Heart right ventricle (tissue), 16 donors: ENCODE data around the gene CUTC. TPM values are rescaled to one million over a fixed set of nuclear protein-coding genes. Genes with fewer than 3 reads are reported as not detected.
"Not testable (repeated sequence)": the region's sequence is repeated elsewhere in the genome, so short reads cannot be mapped to it uniquely, and the experiment has no call there.

ENCODE experiments used
- ATAC-seq, 8 donors: fragments of 200-7000 bp; cut with Tn5 transposase; one replicate each; pipeline ENCODE4 v1.9.1; 2020; ENCODE audit warnings: mild to moderate bottlenecking in 8 of 8, moderate library complexity in 8 of 8, moderate number of reproducible peaks in 1 of 8
- DNase-seq, 2 donors: peaks; one replicate each; pipeline ENCODE4 v3.0.0-alpha.2; 2020
- H3K27ac ChIP-seq, 10 donors: fragments of 200-600 bp; sonication (generic) in 2 of 10; one replicate each; pipeline versions ENCODE4 v1.5.0 to v1.8.0; 2020 to 2022; ENCODE audit warnings: mild to moderate bottlenecking in 3 of 10
- H3K27me3 ChIP-seq, 7 donors: fragments of 200-600 bp; one replicate each; pipeline ENCODE4 v1.8.0; 2021 to 2022; ENCODE audit warnings: mild to moderate bottlenecking in 2 of 7
- H3K36me3 ChIP-seq, 9 donors: fragments of 200-600 bp; sonication (generic) in 1 of 9; one replicate each; pipeline versions ENCODE4 v1.5.0 to v1.8.0; 2020 to 2022; ENCODE audit warnings: mild to moderate bottlenecking in 2 of 9
- H3K4me1 ChIP-seq, 9 donors: fragments of 200-600 bp; sonication (generic) in 1 of 9; one replicate each; pipeline versions ENCODE4 v1.5.0 to v1.8.0; 2020 to 2022; ENCODE audit warnings: mild to moderate bottlenecking in 4 of 9
- H3K4me3 ChIP-seq, 10 donors: fragments of 200-600 bp; sonication (generic) in 2 of 10; one replicate each; pipeline versions ENCODE4 v1.5.0 to v1.8.0; 2020 to 2022; ENCODE audit warnings: mild to moderate bottlenecking in 7 of 10, moderate library complexity in 2 of 10
- H3K9me3 ChIP-seq, 11 donors: fragments of 200-600 bp in 10 of 11; sonication (generic) in 2 of 11; one replicate each; pipeline versions ENCODE4 v1.5.0 to v1.8.0; 2013 to 2022; ENCODE audit warnings: mild to moderate bottlenecking in 2 of 11, control low read depth in 1 of 11, moderate library complexity in 1 of 11
- CTCF ChIP-seq, 9 donors: fragments of 200-600 bp; sonication (generic) in 2 of 9; IDR thresholded peaks; one replicate each; pipeline versions ENCODE4 v1.5.0 to v1.8.0; 2021 to 2022; ENCODE audit warnings: antibody characterized with exemption in 9 of 9, mild to moderate bottlenecking in 5 of 9, moderate library complexity in 1 of 9
- WGBS, 2 donors: extraction: QIAGEN DNeasy Blood & Tissue Kit; methylation state at CpG; one replicate each; pipeline ENCODE4 v1.1.7; 2013; ENCODE audit warnings: inconsistent platforms in 1 of 2; 5-methylcytosine and 5-hydroxymethylcytosine counted together
- intact Hi-C, 10 donors: fragments of 100-400 bp; cut with DNase I; formaldehyde crosslinking; loops; one replicate each; pipeline versions ENCODE4 v1.11.1 to v1.14.2; 2022
- polyA plus RNA-seq, 2 donors: library from polyadenylated mRNA; stranded (reverse); fragments of 200-250 nt; gene quantifications; one replicate each; pipeline ENCODE4 v1.2.3, GENCODE V29; 2013
- total RNA-seq, 10 donors: library from RNA; stranded (reverse); fragmentation: NEBNext Ultra II Directional in 3 of 10; extraction: Animal tissue kit (Norgen Biotek cat#: 25700) in 3 of 10; gene quantifications; one replicate each; pipeline versions ENCODE4 v1.2.1 to v1.2.4, GENCODE V29; 2021 to 2023
- donor health status: Arrhythmogenic right ventricular cardiomyopathy.
- donor health status: ischemic (EF 13 %, LVEDD 7.1; RV severe dilation, severe dysfunction).
- donor health status: healthy with polysubstance abuse.
- donor health status: DM: no; HTN: yes; CAD: no.
- donor health status: DM: no; HTN: no; CAD: no.
- donor health status: ischemic (EF 25% LVEDD 6.9; RV normal size, moderate dysfunction).
- donor health status: ischemic (EF 25% LVEDD 5.7; RV mildly dilated, moderate dysfunction).
- donor health status: healthy.
- donor health status: DM: yes; HTN: yes; CAD: no.
- donor health status: Ischemic cardiomyopathy.
- donor health status: ischemic (EF 35%, LVEDD 5.7; RV mildly dilated, moderate dysfunction).
- donor health status: nonischemic (EF 11% LVEDD 7.7; RV severe dilation, severe dysfunction).
- donor health status: DM: yes; HTN: yes; CAD: no.
- donor health status: PGD.
- donor health status: ischemic (EF 29% LVEDD 5.4; RV normal size, mild dysfunction).
- donor health status: nonischemic (EF 23%, LVEDD 6.1; RV moderate dilation, normal function).

CUTC gene
- total and polyA plus RNA-seq, 12 donors = 29.7 to 43.7 (median 35.7) TPM

GRCh38 chr10:99742701-99743100, 10.7 kb downstream of the CUTC start:
- Histone ChIP-seq H3K4me3 (no peak overlapping the region), H3K4me1 (peaks cover 0 to 30% (median 0%) of the 10 kb centered on the region in 9 donors), H3K9me3 (peaks cover 0 to 27% (median 12%) of the 10 kb centered on the region in 11 donors), H3K27me3 (no peaks in the 10 kb centered on the region), H3K36me3 (peaks cover 0 to 100% (median 53%) of the 10 kb centered on the region in 9 donors), H3K27ac (peak overlapping the region in 5 of 10 donors; percentile 7 to 50 (median 23))
- TF ChIP-seq CTCF (IDR thresholded peaks at IDR 0.05) = no peak
- WGBS, 2 donors = 75 to 77% methylated on average over 2 of the region's 2 CpGs
- intact Hi-C loops = no loop called here
- ATAC-seq (peak in 3 of 8 donors; percentile 25 to 52 (median 37)), DNase-seq (no peak)

GRCh38 chr10:99743841-99744240, 11.8 kb downstream of the CUTC start:
- Histone ChIP-seq H3K36me3 (peaks cover 0 to 100% (median 56%) of the 10 kb centered on the region in 9 donors), H3K27ac (peak overlapping the region in 4 of 10 donors; percentile 19 to 59 (median 49)), H3K9me3 (peaks cover 0 to 27% (median 12%) of the 10 kb centered on the region in 11 donors), H3K27me3 (no peaks in the 10 kb centered on the region), H3K4me3 (no peak overlapping the region), H3K4me1 (peaks cover 0 to 39% (median 3%) of the 10 kb centered on the region in 9 donors)
- intact Hi-C loops = no loop called here
- ATAC-seq (peak in 3 of 8 donors; percentile 40 to 61 (median 43)), DNase-seq (no peak)
- no peak for TF ChIP-seq CTCF (IDR thresholded peaks at IDR 0.05)
- WGBS, 2 donors = 50 to 65% methylated on average over 3 of the region's 3 CpGs

- H3K27ac ChIP-seq, ATAC-seq, H3K9me3 ChIP-seq, H3K27me3 ChIP-seq, intact Hi-C loops, H3K4me3 ChIP-seq, DNase-seq: not testable (repeated sequence)
- Histone ChIP-seq H3K36me3 (peaks cover 0 to 100% (median 45%) of the 10 kb centered on the region in 9 donors), H3K4me1 (peaks cover 0 to 43% (median 3%) of the 10 kb centered on the region in 9 donors)
- 86 to 95% methylated on average over 2 of the region's 2 CpGs for WGBS, 2 donors
These were observed 14.1 kb downstream of the CUTC start for GRCh38 chr10:99746166-99746565.

GRCh38 chr10:99748823-99749451, 16.9 kb downstream of the CUTC start:
- 64 to 77% methylated on average over 2 of the region's 2 CpGs for WGBS, 2 donors
- peak in 6 of 8 donors; percentile 35 to 84 (median 70) for ATAC-seq
- H3K9me3 ChIP-seq = no peaks in the 10 kb centered on the region
- H3K36me3 ChIP-seq = peaks cover 0 to 100% (median 48%) of the 10 kb centered on the region in 9 donors
- peaks cover 0 to 18% (median 0%) of the 10 kb centered on the region in 9 donors for H3K4me1 ChIP-seq
- intact Hi-C loops = no loop called here
- H3K27ac ChIP-seq = peak overlapping the region in 6 of 10 donors; percentile 10 to 73 (median 66)
- no peaks in the 10 kb centered on the region for H3K27me3 ChIP-seq
- DNase-seq = no peak
- no peak overlapping the region for H3K4me3 ChIP-seq
- TF ChIP-seq CTCF (IDR thresholded peaks at IDR 0.05) = no peak

- H3K9me3 ChIP-seq = no peaks in the 10 kb centered on the region
- no peak for ATAC-seq
- no peak overlapping the region for H3K4me3 ChIP-seq
- H3K4me1 ChIP-seq = peaks cover 0 to 13% (median 0%) of the 10 kb centered on the region in 9 donors
- no peak for TF ChIP-seq CTCF (IDR thresholded peaks at IDR 0.05)
- no peak for DNase-seq
- intact Hi-C loops = no loop called here
- H3K36me3 ChIP-seq = peaks cover 0 to 100% (median 59%) of the 10 kb centered on the region in 9 donors
- no peak overlapping the region for H3K27ac ChIP-seq
- H3K27me3 ChIP-seq = no peaks in the 10 kb centered on the region
These were observed 18.6 kb downstream of the CUTC start for GRCh38 chr10:99750641-99751040.
